Ishikawa (cell line): ENCODE data around the gene IL15RA.

ENCODE experiments used
- CEBPB ChIP-seq: IDR thresholded peaks from 2 replicates; pipeline ENCODE4 v1.6.1; 2012
- CREB1 ChIP-seq: IDR thresholded peaks from 2 replicates; pipeline ENCODE4 v1.6.1; 2012; ENCODE audit warnings: low read depth
- EGR1 ChIP-seq: IDR thresholded peaks from 2 replicates; pipeline ENCODE4 v1.6.1; 2012
- EP300 ChIP-seq: IDR thresholded peaks from 2 replicates; pipeline ENCODE4 v1.6.1; 2012; ENCODE audit warnings: borderline replicate concordance
- FOXM1 ChIP-seq: IDR thresholded peaks from 2 replicates; pipeline ENCODE4 v1.6.1; 2012; ENCODE audit warnings: low read depth, borderline replicate concordance
- NFIC ChIP-seq: IDR thresholded peaks from 2 replicates; pipeline ENCODE4 v1.6.1; 2012
- RAD21 ChIP-seq: IDR thresholded peaks from 2 replicates; pipeline ENCODE4 v1.6.1; 2012; ENCODE audit warnings: low read depth
- TAF1 ChIP-seq: IDR thresholded peaks from 2 replicates; pipeline ENCODE4 v1.6.1; 2012; ENCODE audit warnings: low read depth, mild to moderate bottlenecking
- TCF12 ChIP-seq: IDR thresholded peaks from 2 replicates; pipeline ENCODE4 v1.6.1; 2012; ENCODE audit warnings: low read depth
- TEAD4 ChIP-seq: IDR thresholded peaks from 2 replicates; pipeline ENCODE4 v1.6.1; 2012
- YY1 ChIP-seq: IDR thresholded peaks from 2 replicates; pipeline ENCODE4 v1.6.1; 2012; ENCODE audit warnings: low read depth
- ZBTB7A ChIP-seq: IDR thresholded peaks from 2 replicates; pipeline ENCODE4 v1.6.1; 2012; ENCODE audit warnings: low read depth
- TF ChIP-seq, protein P1 (sequence below): IDR thresholded peaks from 2 replicates; pipeline ENCODE4 v1.6.1; 2012
- TF ChIP-seq, protein P2 (sequence below): IDR thresholded peaks from 2 replicates; pipeline ENCODE4 v1.6.1; 2012; ENCODE audit warnings: low read depth, mild to moderate bottlenecking
- TF ChIP-seq, protein P3 (sequence below): IDR thresholded peaks from 2 replicates; pipeline ENCODE4 v1.6.1; 2012

The IL15RA gene

DNA sequence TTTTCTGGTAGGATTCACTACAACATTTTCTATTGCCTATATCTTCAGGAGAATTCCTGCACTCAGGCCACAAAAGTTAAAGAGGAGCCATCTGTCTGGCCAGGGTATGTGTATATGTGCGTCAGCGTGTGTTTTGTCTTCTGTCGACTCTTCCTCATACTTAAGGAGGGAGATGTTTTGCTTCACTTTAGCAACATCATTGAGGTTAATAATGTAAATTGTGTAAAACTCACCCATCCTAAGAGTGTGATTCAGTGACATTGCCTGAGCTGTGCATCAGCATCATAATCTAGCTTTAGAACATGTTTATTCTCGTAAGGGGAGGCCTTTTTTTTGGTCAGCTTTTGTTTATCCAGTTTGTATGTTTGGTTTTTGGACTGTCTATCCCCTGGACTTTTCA is 63.6 kb downstream of the IL15RA start:
- TF ChIP-seq, protein P1, sequence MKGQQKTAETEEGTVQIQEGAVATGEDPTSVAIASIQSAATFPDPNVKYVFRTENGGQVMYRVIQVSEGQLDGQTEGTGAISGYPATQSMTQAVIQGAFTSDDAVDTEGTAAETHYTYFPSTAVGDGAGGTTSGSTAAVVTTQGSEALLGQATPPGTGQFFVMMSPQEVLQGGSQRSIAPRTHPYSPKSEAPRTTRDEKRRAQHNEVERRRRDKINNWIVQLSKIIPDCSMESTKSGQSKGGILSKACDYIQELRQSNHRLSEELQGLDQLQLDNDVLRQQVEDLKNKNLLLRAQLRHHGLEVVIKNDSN = no peak
- no peak for TF ChIP-seq TAF1
- TF ChIP-seq RAD21 = no peak
- TF ChIP-seq EP300 = no peak

DNA sequence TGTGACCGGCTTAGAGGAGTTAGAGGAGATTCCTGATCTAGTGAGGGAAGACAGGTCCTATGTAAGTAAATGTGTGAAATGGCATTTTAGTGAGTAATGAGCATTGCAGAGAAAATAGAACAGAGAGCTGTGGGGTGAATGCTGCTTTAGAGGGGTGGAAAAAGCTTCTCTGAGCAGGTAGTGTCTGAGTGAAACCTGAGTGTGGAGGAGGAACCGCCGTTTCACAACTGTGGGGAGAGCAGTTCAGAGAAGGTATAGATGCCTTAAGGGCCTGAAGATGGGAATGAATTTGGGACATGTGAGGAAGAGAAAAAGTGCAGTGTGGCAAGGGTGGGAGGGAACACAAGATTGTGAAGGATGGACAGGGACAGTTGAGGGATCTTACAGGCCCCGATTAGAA is 65.7 kb downstream of the IL15RA start:
- no peak for TF ChIP-seq EP300
- no peak for TF ChIP-seq NFIC
- TF ChIP-seq RAD21 = no peak

DNA sequence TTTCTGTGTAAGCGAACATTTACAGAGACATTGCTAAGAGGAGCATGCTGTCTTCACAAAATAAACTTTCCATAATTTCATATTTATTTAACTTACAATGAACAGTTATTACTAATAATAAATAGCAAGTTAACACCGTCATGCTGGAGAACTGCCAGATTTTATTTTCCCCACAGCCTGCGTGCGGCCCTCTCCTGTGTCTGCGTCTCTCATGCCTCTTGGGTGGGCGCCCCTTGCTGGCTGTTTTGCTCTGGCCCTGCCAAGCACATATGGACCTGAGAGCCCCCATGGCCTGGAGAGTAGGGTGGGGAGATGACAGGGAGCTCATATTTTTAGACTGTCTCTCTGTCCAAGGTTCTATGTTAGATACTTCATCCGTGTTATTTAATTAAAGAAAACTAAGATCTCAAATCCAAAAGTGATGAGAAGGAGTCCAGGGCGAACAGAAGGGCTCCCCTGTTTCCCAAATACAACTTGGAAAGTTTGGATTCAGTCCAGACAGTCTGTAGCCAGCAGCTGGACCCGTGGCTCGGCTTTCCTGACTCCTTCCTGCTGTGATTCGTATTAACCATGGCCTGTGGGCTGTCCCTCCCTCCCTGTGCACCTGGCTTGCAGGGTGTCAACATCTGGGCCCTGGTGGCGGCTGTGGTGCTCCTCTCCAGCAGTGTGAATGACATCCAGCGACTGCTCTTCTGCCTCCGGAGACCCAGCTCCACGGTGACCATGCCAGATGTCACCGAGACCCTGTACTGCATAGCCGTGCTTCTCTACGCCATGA is 66.8 kb downstream of the IL15RA start:
- TF ChIP-seq EP300 (no peak), YY1 (no peak), ZBTB7A (no peak), RAD21 (no peak), NFIC (no peak), TCF12 (no peak), FOXM1 (no peak), TEAD4 (no peak), TAF1 (no peak), CREB1 (no peak), CEBPB (no peak), EGR1 (no peak)
- TF ChIP-seq, protein P2, sequence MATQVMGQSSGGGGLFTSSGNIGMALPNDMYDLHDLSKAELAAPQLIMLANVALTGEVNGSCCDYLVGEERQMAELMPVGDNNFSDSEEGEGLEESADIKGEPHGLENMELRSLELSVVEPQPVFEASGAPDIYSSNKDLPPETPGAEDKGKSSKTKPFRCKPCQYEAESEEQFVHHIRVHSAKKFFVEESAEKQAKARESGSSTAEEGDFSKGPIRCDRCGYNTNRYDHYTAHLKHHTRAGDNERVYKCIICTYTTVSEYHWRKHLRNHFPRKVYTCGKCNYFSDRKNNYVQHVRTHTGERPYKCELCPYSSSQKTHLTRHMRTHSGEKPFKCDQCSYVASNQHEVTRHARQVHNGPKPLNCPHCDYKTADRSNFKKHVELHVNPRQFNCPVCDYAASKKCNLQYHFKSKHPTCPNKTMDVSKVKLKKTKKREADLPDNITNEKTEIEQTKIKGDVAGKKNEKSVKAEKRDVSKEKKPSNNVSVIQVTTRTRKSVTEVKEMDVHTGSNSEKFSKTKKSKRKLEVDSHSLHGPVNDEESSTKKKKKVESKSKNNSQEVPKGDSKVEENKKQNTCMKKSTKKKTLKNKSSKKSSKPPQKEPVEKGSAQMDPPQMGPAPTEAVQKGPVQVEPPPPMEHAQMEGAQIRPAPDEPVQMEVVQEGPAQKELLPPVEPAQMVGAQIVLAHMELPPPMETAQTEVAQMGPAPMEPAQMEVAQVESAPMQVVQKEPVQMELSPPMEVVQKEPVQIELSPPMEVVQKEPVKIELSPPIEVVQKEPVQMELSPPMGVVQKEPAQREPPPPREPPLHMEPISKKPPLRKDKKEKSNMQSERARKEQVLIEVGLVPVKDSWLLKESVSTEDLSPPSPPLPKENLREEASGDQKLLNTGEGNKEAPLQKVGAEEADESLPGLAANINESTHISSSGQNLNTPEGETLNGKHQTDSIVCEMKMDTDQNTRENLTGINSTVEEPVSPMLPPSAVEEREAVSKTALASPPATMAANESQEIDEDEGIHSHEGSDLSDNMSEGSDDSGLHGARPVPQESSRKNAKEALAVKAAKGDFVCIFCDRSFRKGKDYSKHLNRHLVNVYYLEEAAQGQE = no peak
- TF ChIP-seq, protein P1 = no peak
- TF ChIP-seq, protein P3, sequence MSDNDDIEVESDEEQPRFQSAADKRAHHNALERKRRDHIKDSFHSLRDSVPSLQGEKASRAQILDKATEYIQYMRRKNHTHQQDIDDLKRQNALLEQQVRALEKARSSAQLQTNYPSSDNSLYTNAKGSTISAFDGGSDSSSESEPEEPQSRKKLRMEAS = no peak

DNA sequence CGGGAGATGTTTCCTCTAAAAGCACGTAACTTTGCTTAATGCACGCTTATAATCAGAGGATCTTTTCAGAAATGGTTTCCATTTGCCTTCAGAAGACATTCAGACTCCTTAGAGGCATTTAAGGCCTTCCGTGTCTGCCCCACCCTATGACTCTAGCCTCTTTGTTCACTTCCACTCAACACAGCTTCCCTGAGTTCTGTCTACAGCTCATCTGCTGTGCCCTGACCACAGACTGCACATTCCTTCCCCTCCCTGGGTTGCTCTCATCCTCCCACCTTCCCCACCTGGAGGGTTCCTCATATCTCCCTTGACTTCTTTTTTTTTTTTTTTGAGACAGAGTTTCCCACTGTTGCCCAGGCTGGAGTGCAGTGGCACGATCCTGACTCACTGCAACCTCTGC is 70.7 kb downstream of the IL15RA start:
- TF ChIP-seq YY1 = no peak
- TF ChIP-seq CREB1 = no peak
- no peak for TF ChIP-seq ZBTB7A
- no peak for TF ChIP-seq NFIC
- TF ChIP-seq, protein P3 = no peak
- no peak for TF ChIP-seq CEBPB
- TF ChIP-seq FOXM1 = no peak
- TF ChIP-seq EP300 = no peak
- no peak for TF ChIP-seq TAF1
- TF ChIP-seq TEAD4 = no peak
- no peak for TF ChIP-seq EGR1

DNA sequence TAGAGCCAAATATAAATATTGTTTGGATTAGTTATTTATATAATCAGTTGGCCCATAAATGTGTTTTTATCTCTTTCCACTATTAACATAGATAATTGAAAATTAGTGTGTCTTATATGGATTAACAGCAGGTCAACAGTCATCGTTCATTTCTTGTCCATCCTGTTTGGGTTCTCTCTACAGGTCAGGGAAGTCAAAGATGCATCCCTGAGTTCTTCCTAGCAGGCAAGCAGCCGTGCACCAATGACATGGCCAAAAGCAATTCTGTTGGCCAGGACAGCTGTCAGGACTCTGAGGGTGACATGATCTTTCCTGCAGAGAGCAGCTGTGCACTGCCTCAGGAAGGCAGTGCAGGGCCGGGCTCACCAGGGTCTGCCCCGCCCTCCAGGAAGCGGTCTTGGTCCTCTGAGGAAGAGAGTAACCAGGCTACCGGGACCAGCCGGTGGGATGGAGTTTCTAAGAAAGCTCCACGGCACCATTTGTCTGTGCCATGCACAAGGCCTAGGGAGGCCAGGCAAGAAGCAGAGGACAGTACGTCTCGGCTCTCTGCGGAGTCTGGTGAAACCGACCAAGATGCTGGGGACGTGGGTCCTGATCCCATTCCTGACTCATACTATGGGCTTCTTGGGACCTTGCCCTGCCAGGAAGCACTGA is 71.4 kb downstream of the IL15RA start:
- TF ChIP-seq CREB1 = no peak
- TF ChIP-seq RAD21 = no peak
- TF ChIP-seq, protein P3 = no peak
- TF ChIP-seq EGR1 = no peak
- TF ChIP-seq NFIC = no peak
- TF ChIP-seq, protein P2 = no peak
- TF ChIP-seq YY1 = no peak
- no peak for TF ChIP-seq TCF12
- TF ChIP-seq ZBTB7A = no peak
- no peak for TF ChIP-seq TAF1
- TF ChIP-seq TEAD4 = no peak
- no peak for TF ChIP-seq CEBPB
- TF ChIP-seq, protein P1 = no peak
- TF ChIP-seq EP300 = no peak
- no peak for TF ChIP-seq FOXM1
